Smooth muscle cell (in vitro differentiated cells): ENCODE data around the gene NPLOC4. TPM values are rescaled to one million over a fixed set of nuclear protein-coding genes. Genes with fewer than 3 reads are reported as not detected.

ENCODE experiments used
- DNase-seq: peaks from one replicate; lab custom pipeline; 2025; ENCODE audit not compliant: unreplicated experiment; lab: John Stamatoyannopoulos, UW
- H2AFZ ChIP-seq: fragments of 200-600 bp; sonication (generic); 2 replicates; pipeline ENCODE4 v1.6.0; 2016; ENCODE audit warnings: antibody characterized with exemption, low read depth, mild to moderate bottlenecking
- H3F3A ChIP-seq: fragments of 200-600 bp; sonication (generic); 2 replicates; pipeline ENCODE4 v1.6.0; 2017; ENCODE audit warnings: antibody characterized with exemption, low read depth
- H3K27ac ChIP-seq: fragments of 200-600 bp; sonication (generic); 2 replicates; pipeline ENCODE4 v1.5.1; 2016; ENCODE audit warnings: low read depth, mild to moderate bottlenecking
- H3K27me3 ChIP-seq: fragments of 200-600 bp; sonication (generic); 2 replicates; pipeline ENCODE4 v1.6.1; 2016; ENCODE audit warnings: low read depth, mild to moderate bottlenecking
- H3K36me3 ChIP-seq: fragments of 200-600 bp; sonication (generic); 2 replicates; pipeline ENCODE4 v1.5.1; 2016; ENCODE audit warnings: low read depth
- H3K4me1 ChIP-seq: fragments of 200-600 bp; sonication (generic); 2 replicates; pipeline ENCODE4 v1.5.1; 2016; ENCODE audit warnings: low read depth
- H3K4me2 ChIP-seq: fragments of 200-600 bp; sonication (generic); 2 replicates; pipeline ENCODE4 v1.6.0; 2016; ENCODE audit warnings: mild to moderate bottlenecking
- H3K4me3 ChIP-seq: fragments of 200-600 bp; sonication (generic); 2 replicates; pipeline ENCODE4 v1.5.1; 2016; ENCODE audit warnings: mild to moderate bottlenecking
- H3K79me2 ChIP-seq: fragments of 200-600 bp; sonication (generic); 2 replicates; pipeline ENCODE4 v1.6.0; 2016; ENCODE audit warnings: low read depth, mild to moderate bottlenecking
- H3K9ac ChIP-seq: fragments of 200-600 bp; sonication (generic); 2 replicates; pipeline ENCODE4 v1.6.0; 2016; ENCODE audit warnings: low read depth
- H3K9me3 ChIP-seq: fragments of 200-600 bp; sonication (generic); replicated peaks from 2 replicates; pipeline ENCODE4 v1.5.1; 2016; ENCODE audit warnings: low read depth
- H4K20me1 ChIP-seq: fragments of 200-600 bp; sonication (generic); 2 replicates; pipeline ENCODE4 v1.6.0; 2016; ENCODE audit warnings: low read depth
- CTCF ChIP-seq: fragments of 200-600 bp; sonication (generic); IDR thresholded peaks from 2 replicates; pipeline ENCODE4 v1.5.1; 2017; ENCODE audit warnings: borderline replicate concordance, mild to moderate bottlenecking, antibody characterized with exemption; ENCODE audit not compliant: insufficient read depth, poor library complexity, severe bottlenecking
- WGBS: methylation state at CpG from one replicate; pipeline ENCODE4 v1.1.7; 2016; ENCODE audit warnings: low lambda C conversion rate; 5-methylcytosine and 5-hydroxymethylcytosine counted together
- polyA plus RNA-seq: library from polyadenylated mRNA; unstranded; fragments of >200 nt; fragmentation: Nextera tagmentation; extraction: Ambion mirVana; gene quantifications from 2 replicates; pipeline ENCODE4 v1.2.1, GENCODE V29; 2016
- total RNA-seq: library from RNA; depleted of rRNA; stranded (reverse); fragments of >200 nt; gene quantifications from 2 replicates; pipeline ENCODE4 v1.2.3, GENCODE V29; 2014

The NPLOC4 gene
- total and polyA plus RNA-seq, 2 experiments from 2014 or later = 58.1 to 60.9 TPM

GRCh38 chr17:81546906-81547613, 89.9 kb downstream of the NPLOC4 start:
- no peak for DNase-seq
- Histone ChIP-seq H4K20me1 (peaks cover 5% of the 10 kb centered on the region), H3K4me2 (no peak overlapping the region), H2AFZ (no peak overlapping the region), H3K27me3 (no peaks in the 10 kb centered on the region), H3K4me3 (no peak overlapping the region), H3K9me3 (no peaks in the 10 kb centered on the region), H3K79me2 (peaks cover 14% of the 10 kb centered on the region), H3K9ac (no peak overlapping the region), H3K4me1 (peaks cover 3% of the 10 kb centered on the region), H3F3A (no peaks in the 10 kb centered on the region), H3K27ac (no peak overlapping the region), H3K36me3 (no peaks in the 10 kb centered on the region)
- TF ChIP-seq CTCF = no peak
- 94% methylated on average over 35 of the region's 36 CpGs for WGBS

- Histone ChIP-seq H3K9me3 (no peaks in the 10 kb centered on the region), H3K4me1 (no peaks in the 10 kb centered on the region), H3K36me3 (no peaks in the 10 kb centered on the region), H3K27ac (no peak overlapping the region), H4K20me1 (peaks cover 5% of the 10 kb centered on the region), H3K9ac (no peak overlapping the region), H2AFZ (no peak overlapping the region), H3F3A (no peaks in the 10 kb centered on the region), H3K79me2 (peaks cover 6% of the 10 kb centered on the region), H3K4me3 (no peak overlapping the region), H3K4me2 (no peak overlapping the region), H3K27me3 (no peaks in the 10 kb centered on the region)
- WGBS = 94% methylated on average over 20 of the region's 24 CpGs
- TF ChIP-seq CTCF = no peak
- DNase-seq = no peak
Observed at GRCh38 chr17:81545160-81545949, 91.6 kb downstream of the NPLOC4 start.

- no peaks in the 10 kb centered on the region for H3K9me3 ChIP-seq
- no peak overlapping the region for H3K4me3 ChIP-seq
- H3K27me3 ChIP-seq = no peaks in the 10 kb centered on the region
- DNase-seq = no peak
- no peaks in the 10 kb centered on the region for H3K4me1 ChIP-seq
- no peak overlapping the region for H3K27ac ChIP-seq
- H3K36me3 ChIP-seq = no peaks in the 10 kb centered on the region
- H3F3A ChIP-seq = no peaks in the 10 kb centered on the region
- no peak overlapping the region for H3K4me2 ChIP-seq
- no peak overlapping the region for H2AFZ ChIP-seq
- 93% methylated on average over 16 of the region's 16 CpGs for WGBS
- TF ChIP-seq CTCF = no peak
- H4K20me1 ChIP-seq = peaks cover 3% of the 10 kb centered on the region
- peaks cover 1% of the 10 kb centered on the region for H3K79me2 ChIP-seq
- no peak overlapping the region for H3K9ac ChIP-seq
Observed at GRCh38 chr17:81544281-81544974, 92.5 kb downstream of the NPLOC4 start.
